GM21723 (cell line): ENCODE results near the gene NEK10.

ENCODE experiments used
- ATAC-seq: cut with Tn5 transposase; IDR thresholded peaks from one replicate; pipeline ENCODE4 v1.9.1; 2021; ENCODE audit warnings: mild to moderate bottlenecking, moderate library complexity; ENCODE audit not compliant: unreplicated experiment

NEK10 gene

GRCh38 chr3:27078246-27078913 lies 290.8 kb downstream of the NEK10 start:
- no peak for ATAC-seq

GRCh38 chr3:27076815-27077630 lies 292.2 kb downstream of the NEK10 start:
- no peak for ATAC-seq

- no peak for ATAC-seq
These were observed 294.3 kb downstream of the NEK10 start for GRCh38 chr3:27074914-27075313.

- no peak for ATAC-seq
These were observed 295.3 kb downstream of the NEK10 start for GRCh38 chr3:27073912-27074311.

- no peak for ATAC-seq
These were observed 296.2 kb downstream of the NEK10 start for GRCh38 chr3:27072810-27073651.

- no peak for ATAC-seq
These were observed 308.8 kb downstream of the NEK10 start for GRCh38 chr3:27060336-27060735.
